OCI-LY7 (cell line): ENCODE measurements around the gene KAZN.

Experiments used
- EZH2phosphoT487 ChIP-seq: fragments of 200-600 bp; sonication (generic); IDR thresholded peaks from 2 replicates; pipeline ENCODE4 v1.6.1; 2018; ENCODE audit warnings: low read depth, borderline replicate concordance, mild to moderate bottlenecking, mixed run types, antibody characterized with exemption, low read length, moderate library complexity, mixed read lengths
- TF ChIP-seq, protein P1 (sequence below): fragments of 200-600 bp; sonication (generic); conservative IDR thresholded peaks from 2 replicates; pipeline ENCODE4 v1.5.1; 2014; ENCODE audit warnings: mild to moderate bottlenecking, antibody characterized with exemption, low read length, moderate library complexity, mixed read lengths

DNA sequence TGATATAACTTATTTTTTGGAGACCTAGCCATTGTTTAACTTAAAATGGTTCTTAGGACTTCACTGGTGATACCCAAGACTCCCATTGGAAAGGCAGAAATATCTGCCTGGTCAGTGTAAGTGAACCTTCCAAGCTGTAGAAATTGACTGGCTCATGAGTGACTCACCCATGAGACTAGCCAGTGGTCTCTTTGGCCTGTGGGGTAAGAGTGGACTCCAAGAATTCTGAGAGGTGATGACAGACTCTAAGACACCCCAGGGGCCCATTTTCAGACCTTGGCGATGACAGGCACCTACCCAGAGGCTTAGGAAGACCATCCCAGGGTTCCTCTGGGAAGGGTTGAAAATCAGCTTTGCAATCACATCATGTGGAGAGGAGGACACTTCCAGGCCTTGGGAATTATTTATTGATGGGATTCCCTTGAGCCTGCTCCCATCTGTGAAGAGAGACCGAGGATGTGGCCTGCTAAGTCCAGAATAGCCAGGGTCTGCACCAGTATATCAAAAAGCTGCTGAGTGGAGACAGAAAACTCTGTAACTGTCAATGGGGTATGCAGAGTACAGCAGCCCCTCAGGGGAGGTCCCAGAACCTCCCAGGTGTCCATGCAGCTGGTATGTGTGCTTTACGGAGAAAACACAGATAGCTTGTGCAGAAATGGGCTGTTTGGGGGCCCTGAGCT lies 78.9 kb downstream of the KAZN start:
- TF ChIP-seq, protein P1, sequence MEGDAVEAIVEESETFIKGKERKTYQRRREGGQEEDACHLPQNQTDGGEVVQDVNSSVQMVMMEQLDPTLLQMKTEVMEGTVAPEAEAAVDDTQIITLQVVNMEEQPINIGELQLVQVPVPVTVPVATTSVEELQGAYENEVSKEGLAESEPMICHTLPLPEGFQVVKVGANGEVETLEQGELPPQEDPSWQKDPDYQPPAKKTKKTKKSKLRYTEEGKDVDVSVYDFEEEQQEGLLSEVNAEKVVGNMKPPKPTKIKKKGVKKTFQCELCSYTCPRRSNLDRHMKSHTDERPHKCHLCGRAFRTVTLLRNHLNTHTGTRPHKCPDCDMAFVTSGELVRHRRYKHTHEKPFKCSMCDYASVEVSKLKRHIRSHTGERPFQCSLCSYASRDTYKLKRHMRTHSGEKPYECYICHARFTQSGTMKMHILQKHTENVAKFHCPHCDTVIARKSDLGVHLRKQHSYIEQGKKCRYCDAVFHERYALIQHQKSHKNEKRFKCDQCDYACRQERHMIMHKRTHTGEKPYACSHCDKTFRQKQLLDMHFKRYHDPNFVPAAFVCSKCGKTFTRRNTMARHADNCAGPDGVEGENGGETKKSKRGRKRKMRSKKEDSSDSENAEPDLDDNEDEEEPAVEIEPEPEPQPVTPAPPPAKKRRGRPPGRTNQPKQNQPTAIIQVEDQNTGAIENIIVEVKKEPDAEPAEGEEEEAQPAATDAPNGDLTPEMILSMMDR: no peak
- TF ChIP-seq EZH2phosphoT487: no peak
